GM12875 (cell line): ENCODE results near the gene GRID1.

Experiments
- H3K4me3 ChIP-seq: one replicate; pipeline ENCODE4 v1.5.1; 2011; ENCODE audit warnings: low read depth, low read length, control low read depth
- CTCF ChIP-seq: IDR thresholded peaks from 2 replicates; pipeline ENCODE4 v1.5.1; 2011; ENCODE audit warnings: low read depth, mild to moderate bottlenecking, control low read depth, inconsistent platforms, low read length, moderate library complexity, borderline replicate concordance; ENCODE audit not compliant: insufficient read depth

The GRID1 gene

GRCh38 chr10:86105181-86105580 lies 261.4 kb downstream of the GRID1 start:
- TF ChIP-seq CTCF: no peak
- no peak overlapping the region for H3K4me3 ChIP-seq

DNA sequence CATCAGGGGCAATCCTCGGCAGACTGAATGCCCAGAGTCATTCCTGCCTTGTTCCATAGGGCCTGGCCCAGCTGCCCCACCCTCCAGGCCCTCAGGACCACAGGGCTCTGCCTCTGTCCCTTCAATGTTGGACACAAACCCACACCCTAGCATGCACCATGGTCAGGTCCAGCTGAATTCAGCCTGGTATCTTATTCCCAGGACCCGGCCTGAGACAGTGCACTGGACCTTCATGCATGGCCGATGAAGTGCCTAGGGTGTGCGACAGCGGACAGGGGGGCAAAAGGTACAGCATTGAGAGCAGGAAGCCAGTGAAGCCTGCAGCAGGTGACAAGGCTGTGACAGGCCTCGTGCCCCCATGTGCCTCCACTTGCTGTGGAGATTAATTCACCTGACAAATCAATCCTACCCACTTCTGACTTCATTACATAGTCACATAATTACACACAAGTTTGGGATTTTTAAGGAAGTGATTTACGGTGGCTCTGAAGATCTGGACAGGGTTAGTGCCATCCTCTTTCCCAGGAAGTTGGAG lies 261.9 kb downstream of the GRID1 start:
- no peak overlapping the region for H3K4me3 ChIP-seq
- TF ChIP-seq CTCF: no peak

GRCh38 chr10:86104156-86104555 lies 262.4 kb downstream of the GRID1 start:
- H3K4me3 ChIP-seq: no peak overlapping the region
- no peak for TF ChIP-seq CTCF

DNA sequence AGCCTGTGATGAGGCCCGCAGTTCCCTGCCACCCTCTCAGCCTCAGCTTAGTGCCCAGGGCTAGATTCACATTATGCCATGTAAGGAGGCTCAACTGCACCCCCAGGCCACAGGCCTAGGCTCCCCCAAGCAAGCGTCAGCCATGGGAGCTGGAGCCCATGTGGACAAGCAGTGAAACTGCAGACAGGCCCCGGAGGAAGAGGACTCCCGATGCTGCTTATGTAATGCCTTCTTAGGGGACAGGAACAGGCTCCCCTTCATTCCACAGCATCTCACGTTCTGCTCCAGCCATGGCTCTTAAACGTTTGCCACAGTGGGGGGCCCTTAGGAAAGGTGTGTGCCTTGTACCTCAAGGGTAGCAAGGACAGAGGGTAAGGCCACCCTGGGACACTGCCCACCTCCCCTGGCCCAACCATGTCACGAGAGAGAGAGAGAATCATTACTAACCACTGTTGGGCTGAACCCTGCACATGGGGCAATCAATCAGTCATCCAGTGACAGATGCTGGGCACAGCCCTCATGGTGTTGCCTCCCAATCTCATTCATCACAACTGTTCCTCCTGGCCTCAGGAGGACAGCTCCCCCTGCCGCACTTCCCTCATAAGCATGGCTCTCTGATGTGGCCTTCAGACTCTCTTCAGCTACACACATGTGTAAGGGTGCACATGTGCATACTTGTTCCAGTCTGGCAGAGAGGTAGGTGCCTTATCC lies 263.0 kb downstream of the GRID1 start:
- no peak overlapping the region for H3K4me3 ChIP-seq
- peak; percentile 11; the same call in 1 of the 2 replicates for TF ChIP-seq CTCF

DNA sequence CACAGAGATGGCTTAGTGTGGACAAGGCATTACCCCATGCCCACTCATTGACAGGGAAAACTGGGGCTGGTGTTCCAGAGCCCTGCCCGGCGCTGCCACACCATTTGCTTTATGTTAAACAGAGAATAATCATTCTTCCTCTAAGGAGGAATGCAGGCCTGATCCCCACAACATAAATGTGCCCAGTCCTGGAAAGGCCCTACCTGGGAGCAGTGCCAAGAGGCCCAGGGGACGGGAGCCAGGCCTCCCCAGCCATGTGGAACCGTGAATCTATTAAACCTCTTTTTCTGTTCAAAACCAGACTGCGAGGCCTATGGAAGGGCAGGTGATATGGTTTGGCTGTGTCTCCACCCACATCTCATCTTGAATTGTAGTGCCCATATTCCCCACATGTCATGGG lies 264.1 kb downstream of the GRID1 start:
- no peak overlapping the region for H3K4me3 ChIP-seq
- no peak for TF ChIP-seq CTCF

- no peak overlapping the region for H3K4me3 ChIP-seq
- TF ChIP-seq CTCF: no peak
These were observed 264.6 kb downstream of the GRID1 start for GRCh38 chr10:86102031-86102430.

GRCh38 chr10:86100581-86101061 lies 266.0 kb downstream of the GRID1 start:
- TF ChIP-seq CTCF: peak; percentile 54; the same call in 1 of the 2 replicates

More at GRCh38 chr10:86100581-86101061, 266.0 kb downstream of the GRID1 start:
- H3K4me3 ChIP-seq: no peak overlapping the region
